HepG2 (cell line): ENCODE measurements around the gene KLHL12. TPM values are rescaled to one million over a fixed set of nuclear protein-coding genes. Genes with fewer than 3 reads are reported as not detected.

Source experiments
- ADNP ChIP-seq: sonication (generic); formaldehyde crosslinking; IDR thresholded peaks from 2 replicates; pipeline ENCODE4 v1.4.0; 2020; ENCODE audit warnings: missing genetic modification reagents
- ATRX ChIP-seq: sonication (generic); formaldehyde crosslinking; IDR thresholded peaks from 2 replicates; pipeline ENCODE4 v1.4.0; 2020; ENCODE audit warnings: missing genetic modification reagents, borderline replicate concordance
- BATF2 ChIP-seq: sonication (generic); formaldehyde crosslinking; IDR thresholded peaks from 2 replicates; pipeline ENCODE4 v1.8.0; 2022; ENCODE audit warnings: mild to moderate bottlenecking, missing genetic modification reagents, moderate library complexity
- BCL3 ChIP-seq: sonication (generic); formaldehyde crosslinking; IDR thresholded peaks from 2 replicates; pipeline ENCODE4 v1.5.1; 2020; ENCODE audit warnings: mild to moderate bottlenecking, missing genetic modification reagents, moderate library complexity
- BCLAF1 ChIP-seq: fragments of 450-650 bp; IDR thresholded peaks from 2 replicates; pipeline ENCODE4 v1.6.1; 2017; ENCODE audit warnings: mild to moderate bottlenecking
- DBP ChIP-seq: sonication (generic); formaldehyde crosslinking; IDR thresholded peaks from 2 replicates; pipeline ENCODE4 v1.4.0; 2020; ENCODE audit warnings: missing genetic modification reagents; ENCODE audit errors: not compliant biosample characterization
- EEA1 ChIP-seq: sonication (generic); formaldehyde crosslinking; IDR thresholded peaks from 2 replicates; pipeline ENCODE4 v1.5.1; 2020; ENCODE audit warnings: mild to moderate bottlenecking, missing genetic modification reagents, borderline replicate concordance
- IKZF5 ChIP-seq: IDR thresholded peaks from 2 replicates; pipeline ENCODE4 v1.6.1; 2018; ENCODE audit warnings: missing genetic modification reagents, mild to moderate bottlenecking, missing compliant biosample characterization
- KLF6 ChIP-seq: IDR thresholded peaks from 2 replicates; pipeline ENCODE4 v1.8.0; 2016; ENCODE audit warnings: missing biosample characterization, missing genetic modification reagents
- PAXIP1 ChIP-seq: sonication (generic); formaldehyde crosslinking; conservative IDR thresholded peaks from 2 replicates; pipeline ENCODE4 v1.4.0; 2020; ENCODE audit warnings: mild to moderate bottlenecking, missing genetic modification reagents, moderate library complexity
- SP4 ChIP-seq: sonication (generic); formaldehyde crosslinking; IDR thresholded peaks from 2 replicates; pipeline ENCODE4 v1.8.1; 2023; ENCODE audit warnings: mild to moderate bottlenecking, missing genetic modification reagents
- SRSF1 ChIP-seq: fragments of 200-400 bp; formaldehyde crosslinking; optimal IDR thresholded peaks from 2 replicates; pipeline ENCODE3; 2017; ENCODE audit warnings: mild to moderate bottlenecking, low read depth, low read length, moderate library complexity
- TCF7L2 ChIP-seq: IDR thresholded peaks from 2 replicates; pipeline ENCODE4 v1.6.1; 2011; ENCODE audit warnings: mild to moderate bottlenecking, low read depth, low read length, moderate library complexity
- WIZ ChIP-seq: sonication (generic); formaldehyde crosslinking; IDR thresholded peaks from 2 replicates; pipeline ENCODE4 v1.5.1; 2020; ENCODE audit warnings: mild to moderate bottlenecking, missing genetic modification reagents
- ZNF576 ChIP-seq: sonication (generic); formaldehyde crosslinking; IDR thresholded peaks from 2 replicates; pipeline ENCODE4 v1.4.0; 2020; ENCODE audit warnings: mild to moderate bottlenecking, missing genetic modification reagents
- ZNF766 ChIP-seq: sonication (generic); formaldehyde crosslinking; IDR thresholded peaks from 2 replicates; pipeline ENCODE4 v1.5.0; 2020; ENCODE audit warnings: missing genetic modification reagents, borderline replicate concordance
- polyA plus RNA-seq, 8 experiments: library from polyadenylated mRNA; depleted of rRNA in 3 of 8; stranded (reverse) in 7 of 8; unstranded in 1 of 8; fragments of >200 nt; fragmentation: Illumina TruSeq in 4 of 8; extraction: Trizol in 4 of 8; gene quantifications; 2 replicates each; pipeline versions ENCODE4 v1.2.1 to v1.2.3, GENCODE V29; 2011 to 2016; ENCODE audit warnings: low read depth in 4 of 8, missing spikeins in 1 of 8, mixed read lengths in 1 of 8; ENCODE audit not compliant: insufficient read depth in 1 of 8
- total RNA-seq, 5 experiments: library from RNA; depleted of rRNA; stranded (reverse); fragments of >200 nt; fragmentation: Illumina TruSeq; extraction: Trizol; gene quantifications; 2 replicates each; pipeline ENCODE4 v1.2.3, GENCODE V29; 2016; ENCODE audit warnings: low read depth in 1 of 5

KLHL12 gene
- total and polyA plus RNA-seq, 2 of the 13 experiments (the other 11 are each of a cell fraction or from before 2014, with no cell fraction given) = 19.2 to 25.2 TPM

GRCh38 chr1:202861420-202862132 is 65.5 kb downstream of the KLHL12 start (continued):
- no peak for TF ChIP-seq BCL3 (CRISPR knock-in tag)
- TF ChIP-seq SRSF1 = no peak
- TF ChIP-seq BCLAF1 = no peak
- TF ChIP-seq SP4 = peak; percentile 86
- TF ChIP-seq BATF2 (CRISPR knock-in tag) = no peak
- no peak for TF ChIP-seq KLF6 (CRISPR knock-in tag)
- TF ChIP-seq ZNF576 = no peak
- TF ChIP-seq EEA1 (CRISPR knock-in tag) = no peak
- TF ChIP-seq ZNF766 (CRISPR knock-in tag) = no peak
- no peak for TF ChIP-seq ADNP (CRISPR knock-in tag)
- no peak for TF ChIP-seq TCF7L2
- no peak for TF ChIP-seq ATRX
- TF ChIP-seq WIZ (CRISPR knock-in tag) = no peak
- no peak for TF ChIP-seq DBP (CRISPR knock-in tag)
- 0 out of 2 replicates have a peak, but pooled peaks have one; percentile 13 for TF ChIP-seq IKZF5 (CRISPR knock-in tag)
- TF ChIP-seq PAXIP1 = no peak
